HG03097 (cell line): ENCODE data around the gene BLOC1S1.

Source experiments
- ATAC-seq: cut with Tn5 transposase; IDR thresholded peaks from one replicate; pipeline ENCODE4 v1.9.1; 2021; ENCODE audit not compliant: unreplicated experiment, low FRiP score

Gene BLOC1S1

GRCh38 chr12:55707841-55708694 is 7.8 kb upstream of the BLOC1S1 start, which contains the start of gene ITGA7:
TSS of gene ITGA7 (minus strand) at chr12:55707904. CDS start at chr12:55707682, 222 bp downstream.
- no peak for ATAC-seq

- ATAC-seq = no peak
Observed at GRCh38 chr12:55708695-55709233, 7.1 kb upstream of the BLOC1S1 start.

- ATAC-seq = no peak
Observed at GRCh38 chr12:55711786-55712553, 3.9 kb upstream of the BLOC1S1 start.

GRCh38 chr12:55712700-55713415 is 3.0 kb upstream of the BLOC1S1 start:
- no peak for ATAC-seq

- ATAC-seq = no peak
Observed at GRCh38 chr12:55713721-55714120, 2.1 kb upstream of the BLOC1S1 start.

DNA sequence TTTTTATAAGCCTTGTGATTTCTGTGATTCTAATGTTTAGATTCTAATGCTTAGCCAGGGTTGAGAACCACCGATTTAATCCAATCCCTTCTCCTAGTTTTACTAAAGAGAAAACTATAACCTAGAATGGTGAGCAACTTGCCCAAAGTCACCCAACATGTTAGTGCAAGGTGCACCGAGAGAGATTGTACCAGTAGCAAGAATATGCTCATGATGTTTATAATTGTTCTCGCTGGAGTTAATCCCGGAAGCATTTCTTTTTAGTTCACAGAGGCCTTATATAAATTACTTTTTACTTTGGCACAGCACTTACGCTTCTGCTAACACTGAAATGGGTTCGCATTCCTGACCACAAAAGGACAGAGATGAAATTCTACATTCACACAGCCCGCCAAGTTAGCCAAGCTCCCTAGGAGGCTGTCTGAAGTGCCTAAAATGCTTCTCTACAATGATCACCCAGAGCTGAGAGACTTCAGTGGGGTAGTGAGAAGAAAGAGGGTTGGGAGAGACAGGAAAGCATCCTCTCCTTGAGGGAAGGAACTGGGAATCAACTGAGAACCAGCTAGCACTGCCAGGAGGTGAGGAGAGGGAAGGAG is 579 bp upstream of the BLOC1S1 start:
- no peak for ATAC-seq

DNA sequence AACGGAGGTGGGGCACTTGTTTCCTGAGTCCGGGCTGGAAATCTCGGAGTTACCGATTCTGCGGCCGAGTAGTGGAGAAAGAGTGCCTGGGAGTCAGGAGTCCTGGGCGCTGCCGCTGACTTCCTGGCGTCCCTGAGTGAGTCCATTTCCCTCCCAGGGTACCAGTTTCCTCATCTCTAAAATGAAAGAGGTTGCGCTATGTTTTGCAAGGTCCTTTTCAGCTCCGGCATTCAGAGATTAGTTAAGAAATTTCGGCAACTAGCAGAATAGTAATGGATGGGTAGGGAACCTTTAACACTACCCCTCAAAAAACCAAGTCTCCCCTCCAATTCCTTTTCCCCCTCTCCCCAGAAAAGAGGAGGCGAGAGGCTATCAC is 724 bp downstream of the BLOC1S1 start:
- ATAC-seq = no peak

- no peak for ATAC-seq
Observed at GRCh38 chr12:55717011-55718007, 1.5 kb downstream of the BLOC1S1 start.

GRCh38 chr12:55718015-55718414 is 2.2 kb downstream of the BLOC1S1 start:
- ATAC-seq = no peak

- no peak for ATAC-seq
Observed at GRCh38 chr12:55718624-55719275, 2.9 kb downstream of the BLOC1S1 start.

DNA sequence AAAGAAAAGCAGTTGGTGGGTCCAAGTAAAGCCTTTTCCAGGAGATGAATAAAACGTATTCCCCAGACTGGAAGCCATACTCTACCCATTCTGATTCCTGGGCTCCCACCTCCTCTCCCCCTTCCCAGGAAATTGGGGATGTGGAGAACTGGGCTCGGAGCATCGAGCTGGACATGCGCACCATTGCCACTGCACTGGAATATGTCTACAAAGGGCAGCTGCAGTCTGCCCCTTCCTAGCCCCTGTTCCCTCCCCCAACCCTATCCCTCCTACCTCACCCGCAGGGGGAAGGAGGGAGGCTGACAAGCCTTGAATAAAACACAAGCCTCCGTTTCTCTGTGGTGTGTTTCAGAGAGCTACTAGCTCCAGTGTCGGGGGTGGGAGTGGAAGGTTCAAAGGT is 3.5 kb downstream of the BLOC1S1 start:
- ATAC-seq = no peak

- ATAC-seq = no peak
Observed at GRCh38 chr12:55720071-55720564, 4.3 kb downstream of the BLOC1S1 start, which contains the start of gene RDH5. TSS of gene RDH5 (plus strand) at chr12:55720393. CDS start at chr12:55721185, 792 bp downstream.

DNA sequence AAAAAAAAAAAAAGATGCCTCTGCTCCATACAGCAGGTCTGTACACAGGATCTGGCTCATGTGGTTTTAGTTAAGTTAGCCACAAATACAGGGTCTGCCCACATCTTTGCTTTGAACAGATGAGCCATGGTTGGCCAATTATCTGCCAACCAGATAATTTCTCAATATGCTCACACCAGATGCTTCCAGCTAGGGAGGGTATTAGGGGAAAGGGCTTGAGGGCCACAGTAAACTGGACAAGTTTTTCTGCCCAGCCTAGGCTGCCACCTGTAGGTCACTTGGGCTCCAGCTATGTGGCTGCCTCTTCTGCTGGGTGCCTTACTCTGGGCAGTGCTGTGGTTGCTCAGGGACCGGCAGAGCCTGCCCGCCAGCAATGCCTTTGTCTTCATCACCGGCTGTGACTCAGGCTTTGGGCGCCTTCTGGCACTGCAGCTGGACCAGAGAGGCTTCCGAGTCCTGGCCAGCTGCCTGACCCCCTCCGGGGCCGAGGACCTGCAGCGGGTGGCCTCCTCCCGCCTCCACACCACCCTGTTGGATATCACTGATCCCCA is 5.1 kb downstream of the BLOC1S1 start:
- no peak for ATAC-seq

DNA sequence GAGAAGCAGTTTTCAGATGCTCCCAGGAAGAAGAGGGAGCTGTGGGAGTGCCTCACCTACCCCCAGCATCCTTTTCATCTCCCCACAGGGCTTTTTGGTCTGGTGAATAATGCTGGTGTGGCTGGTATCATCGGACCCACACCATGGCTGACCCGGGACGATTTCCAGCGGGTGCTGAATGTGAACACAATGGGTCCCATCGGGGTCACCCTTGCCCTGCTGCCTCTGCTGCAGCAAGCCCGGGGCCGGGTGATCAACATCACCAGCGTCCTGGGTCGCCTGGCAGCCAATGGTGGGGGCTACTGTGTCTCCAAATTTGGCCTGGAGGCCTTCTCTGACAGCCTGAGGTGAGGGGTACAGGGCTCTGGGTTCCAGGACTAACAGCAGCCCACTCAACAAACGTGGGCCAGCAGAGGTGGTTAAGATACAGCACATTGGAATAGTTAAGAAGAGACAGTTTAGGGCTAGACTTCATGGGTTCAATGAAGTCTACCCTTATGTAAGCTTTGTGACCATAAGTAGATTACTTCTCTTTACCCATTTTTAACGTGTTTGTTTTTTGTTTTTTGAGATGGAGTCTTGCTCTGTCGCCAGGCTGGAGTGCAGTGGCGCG is 5.9 kb downstream of the BLOC1S1 start:
- ATAC-seq = no peak

DNA sequence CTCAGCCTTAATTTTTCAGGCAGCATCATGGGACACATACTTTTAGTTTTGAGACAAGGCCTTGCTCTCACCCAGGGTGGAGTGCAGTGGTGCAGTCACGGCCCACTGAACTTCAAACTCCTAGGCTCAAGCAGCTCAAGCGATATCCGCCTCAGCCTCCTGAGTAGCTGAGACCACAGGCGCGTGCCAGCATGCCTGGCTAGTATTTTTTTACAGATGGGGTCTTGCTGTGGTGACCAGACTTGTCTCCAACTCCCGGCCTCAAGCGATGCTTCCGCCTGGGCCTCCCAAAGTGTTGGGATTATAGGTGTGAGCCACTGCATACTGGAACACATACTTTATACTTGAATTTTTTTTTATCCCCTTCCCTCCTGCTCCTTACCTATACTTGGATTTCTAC is 7.1 kb downstream of the BLOC1S1 start:
- no peak for ATAC-seq

- ATAC-seq = no peak
Observed at GRCh38 chr12:55723516-55724225, 7.8 kb downstream of the BLOC1S1 start.
